ENCODE results near the gene PRMT1. TPM values are rescaled to one million over a fixed set of nuclear protein-coding genes. Genes with fewer than 3 reads are reported as not detected.

PRMT1 gene
- total RNA-seq, 1 experiment from 2014 or later, result 536 TPM

DNA sequence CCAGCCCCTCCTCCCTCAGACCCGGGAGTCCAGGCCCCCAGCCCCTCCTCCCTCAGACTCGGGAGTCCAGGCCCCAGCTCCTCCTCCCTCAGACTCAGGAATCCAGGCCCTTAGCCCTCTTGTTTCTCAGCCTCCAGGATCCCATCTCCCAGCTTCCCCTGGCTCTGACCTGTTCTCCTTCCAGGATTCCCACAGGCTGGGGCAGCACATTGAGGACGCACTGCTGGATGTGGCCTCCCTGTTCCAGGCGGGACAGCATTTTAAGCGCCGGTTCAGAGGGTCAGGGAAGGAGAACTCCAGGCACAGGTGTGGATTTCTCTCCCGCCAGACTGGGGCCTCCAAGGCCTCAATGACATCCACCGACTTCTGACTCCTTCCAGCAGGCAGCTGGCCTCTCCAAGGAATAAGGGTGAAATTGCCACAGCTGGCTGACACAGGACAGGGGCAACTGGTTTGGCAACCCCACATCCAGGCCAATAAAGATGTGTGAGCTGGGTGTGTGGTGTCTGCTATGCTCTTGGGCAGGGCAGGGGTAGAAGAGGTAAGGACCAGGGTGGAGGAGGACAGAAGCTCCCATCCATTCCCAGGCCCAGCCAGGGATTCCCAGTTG is 36.3 kb downstream of the PRMT1 start:
- no peaks in the 10 kb centered on the region for H3K36me3 ChIP-seq (ENCODE audit: insufficient read depth, low read length, poor library complexity, severe bottlenecking)
- ChIA-PET POLR2A (ENCODE audit: low non-redundant PET) (no interaction called here), CTCF (no interaction called here)
- no peak for TF ChIP-seq EZH2 (IDR thresholded peaks at IDR 0.05; ENCODE audit: borderline replicate concordance, low read depth, low read length, poor library complexity, severe bottlenecking)
- TF ChIP-seq, protein P1, sequence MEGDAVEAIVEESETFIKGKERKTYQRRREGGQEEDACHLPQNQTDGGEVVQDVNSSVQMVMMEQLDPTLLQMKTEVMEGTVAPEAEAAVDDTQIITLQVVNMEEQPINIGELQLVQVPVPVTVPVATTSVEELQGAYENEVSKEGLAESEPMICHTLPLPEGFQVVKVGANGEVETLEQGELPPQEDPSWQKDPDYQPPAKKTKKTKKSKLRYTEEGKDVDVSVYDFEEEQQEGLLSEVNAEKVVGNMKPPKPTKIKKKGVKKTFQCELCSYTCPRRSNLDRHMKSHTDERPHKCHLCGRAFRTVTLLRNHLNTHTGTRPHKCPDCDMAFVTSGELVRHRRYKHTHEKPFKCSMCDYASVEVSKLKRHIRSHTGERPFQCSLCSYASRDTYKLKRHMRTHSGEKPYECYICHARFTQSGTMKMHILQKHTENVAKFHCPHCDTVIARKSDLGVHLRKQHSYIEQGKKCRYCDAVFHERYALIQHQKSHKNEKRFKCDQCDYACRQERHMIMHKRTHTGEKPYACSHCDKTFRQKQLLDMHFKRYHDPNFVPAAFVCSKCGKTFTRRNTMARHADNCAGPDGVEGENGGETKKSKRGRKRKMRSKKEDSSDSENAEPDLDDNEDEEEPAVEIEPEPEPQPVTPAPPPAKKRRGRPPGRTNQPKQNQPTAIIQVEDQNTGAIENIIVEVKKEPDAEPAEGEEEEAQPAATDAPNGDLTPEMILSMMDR (conservative IDR thresholded peaks at IDR 0.05; ENCODE audit: low read depth, low read length), result no peak
- no peaks in the 10 kb centered on the region for H3K27me3 ChIP-seq (replicated peaks; ENCODE audit: insufficient read depth, low read depth, low read length, poor library complexity)
- intact Hi-C loops (cut with micrococcal nuclease; ENCODE audit: unreplicated experiment), result no loop called here
- no peaks in the 10 kb centered on the region for H3K4me1 ChIP-seq (ENCODE audit: insufficient read depth, low read length, poor library complexity, severe bottlenecking)
- no peaks in the 10 kb centered on the region for H3K9me3 ChIP-seq (ENCODE audit: low read depth, low read length, poor library complexity, severe bottlenecking)
- BruUV-seq (replicated peaks), result no TSS peak
- no peak overlapping the region for H3K27ac ChIP-seq (ENCODE audit: low read depth, low read length, poor library complexity, severe bottlenecking)
- DNase-seq (ENCODE audit: low spot score), result no peak
- no peak overlapping the region for H3K4me3 ChIP-seq (ENCODE audit: low read depth, low read length, poor library complexity, severe bottlenecking)

DNA sequence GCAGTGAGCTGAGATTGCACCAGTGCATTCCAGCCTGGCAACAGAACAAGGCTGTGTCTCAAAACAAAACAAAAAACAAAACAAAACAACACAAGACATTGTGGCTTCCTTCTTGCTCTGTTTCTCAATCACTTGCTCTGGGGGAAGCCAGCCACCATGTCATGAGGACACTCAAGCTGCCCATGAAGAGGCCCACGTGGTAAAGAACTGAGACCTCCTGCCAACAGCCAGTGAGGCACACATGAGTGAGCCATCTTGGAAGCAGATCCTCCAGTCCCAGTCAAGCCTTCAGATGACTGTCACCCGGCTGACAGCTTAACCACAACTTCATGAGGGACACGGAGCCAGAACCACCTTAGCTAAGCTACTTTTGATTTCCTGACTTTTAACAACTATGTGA is 39.1 kb downstream of the PRMT1 start:
- no peaks in the 10 kb centered on the region for H3K27me3 ChIP-seq (replicated peaks; ENCODE audit: insufficient read depth, low read depth, low read length, poor library complexity)
- H3K9me3 ChIP-seq (ENCODE audit: low read depth, low read length, poor library complexity, severe bottlenecking), result no peaks in the 10 kb centered on the region
- CTCF ChIA-PET, result interaction anchor here (0.7 kb wide), 1 partner anchor 26 kb away, joined by 3 read pairs; no protein-coding TSS in a partner anchor
- H3K4me1 ChIP-seq (ENCODE audit: insufficient read depth, low read length, poor library complexity, severe bottlenecking), result no peaks in the 10 kb centered on the region
- intact Hi-C loops (cut with micrococcal nuclease; ENCODE audit: unreplicated experiment), result no loop called here
- H3K4me3 ChIP-seq (ENCODE audit: low read depth, low read length, poor library complexity, severe bottlenecking), result no peak overlapping the region
- DNase-seq (ENCODE audit: low spot score), result no peak
- POLR2A ChIA-PET (ENCODE audit: low non-redundant PET), result interaction anchor here (0.6 kb wide), 1 partner anchor 149 kb away, joined by 4 read pairs; no protein-coding TSS in a partner anchor
- no peak overlapping the region for H3K27ac ChIP-seq (ENCODE audit: low read depth, low read length, poor library complexity, severe bottlenecking)
- TF ChIP-seq, protein P1 (conservative IDR thresholded peaks at IDR 0.05; ENCODE audit: low read depth, low read length), result no peak
- TF ChIP-seq EZH2 (IDR thresholded peaks at IDR 0.05; ENCODE audit: borderline replicate concordance, low read depth, low read length, poor library complexity, severe bottlenecking), result no peak
- no peaks in the 10 kb centered on the region for H3K36me3 ChIP-seq (ENCODE audit: insufficient read depth, low read length, poor library complexity, severe bottlenecking)
- no TSS peak for BruUV-seq (replicated peaks)

DNA sequence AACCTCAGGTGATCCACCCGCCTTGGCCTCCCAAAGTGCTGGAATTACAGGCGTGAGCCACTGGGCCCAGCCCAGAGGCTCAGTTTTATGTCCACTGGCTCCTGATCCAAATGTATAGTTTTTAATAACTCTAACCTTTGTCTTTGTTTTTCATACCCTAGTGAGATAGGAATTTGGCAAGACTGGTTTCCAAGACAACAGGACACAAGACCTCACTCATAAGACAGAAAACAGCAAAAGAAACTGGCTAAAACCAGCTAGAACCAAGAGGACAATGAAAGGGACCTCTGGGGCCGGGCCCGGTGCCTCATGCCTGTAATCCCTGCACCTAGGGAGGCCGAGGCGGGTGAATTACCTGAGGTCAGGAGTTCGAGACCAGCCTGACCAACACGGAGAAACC is 41.4 kb downstream of the PRMT1 start:
- POLR2A ChIA-PET (ENCODE audit: low non-redundant PET), result no interaction called here
- no peak for DNase-seq (ENCODE audit: low spot score)
- no TSS peak for BruUV-seq (replicated peaks)
- H3K9me3 ChIP-seq (ENCODE audit: low read depth, low read length, poor library complexity, severe bottlenecking), result no peaks in the 10 kb centered on the region
- H3K36me3 ChIP-seq (ENCODE audit: insufficient read depth, low read length, poor library complexity, severe bottlenecking), result no peaks in the 10 kb centered on the region
- H3K4me1 ChIP-seq (ENCODE audit: insufficient read depth, low read length, poor library complexity, severe bottlenecking), result no peaks in the 10 kb centered on the region
- TF ChIP-seq EZH2 (IDR thresholded peaks at IDR 0.05; ENCODE audit: borderline replicate concordance, low read depth, low read length, poor library complexity, severe bottlenecking), result no peak
- TF ChIP-seq, protein P1 (conservative IDR thresholded peaks at IDR 0.05; ENCODE audit: low read depth, low read length), result no peak
- H3K27ac ChIP-seq (ENCODE audit: low read depth, low read length, poor library complexity, severe bottlenecking), result no peak overlapping the region
- no peaks in the 10 kb centered on the region for H3K27me3 ChIP-seq (replicated peaks; ENCODE audit: insufficient read depth, low read depth, low read length, poor library complexity)
- CTCF ChIA-PET, result interaction anchor here (0.6 to 0.8 kb wide), 2 partner anchors 101 to 332 kb away, joined by 3 to 4 read pairs; no protein-coding TSS in a partner anchor
- intact Hi-C loops (cut with micrococcal nuclease; ENCODE audit: unreplicated experiment), result no loop called here
- H3K4me3 ChIP-seq (ENCODE audit: low read depth, low read length, poor library complexity, severe bottlenecking), result no peak overlapping the region
